NCI-H1105 (cell line): ENCODE measurements around the gene MARCHF11.

Source experiments
- DNase-seq: peaks from one replicate; lab custom pipeline; 2025; lab: John Stamatoyannopoulos, UW

MARCHF11 gene

GRCh38 chr5:16051246-16051755, 128.3 kb downstream of the MARCHF11 start:
- DNase-seq, result no peak

DNA sequence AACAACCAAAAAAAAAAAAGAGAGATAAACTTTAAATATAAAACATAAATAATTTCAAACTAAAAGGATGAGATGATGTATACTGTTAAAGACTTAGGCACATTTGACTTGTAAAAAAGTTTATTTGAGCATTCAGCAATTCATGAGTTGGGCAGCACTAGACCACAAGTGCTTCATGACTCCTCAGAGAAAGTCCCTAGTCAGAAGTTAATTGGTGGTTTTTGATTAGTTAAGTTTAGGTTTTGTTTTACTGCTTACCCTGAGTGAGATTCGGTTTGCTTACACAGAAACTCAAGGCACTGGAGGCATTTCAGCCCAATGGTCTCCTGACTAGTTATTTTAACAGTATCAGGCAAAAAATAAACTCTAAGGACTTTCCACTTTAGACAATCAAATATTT, 129.2 kb downstream of the MARCHF11 start:
- DNase-seq, result no peak

DNA sequence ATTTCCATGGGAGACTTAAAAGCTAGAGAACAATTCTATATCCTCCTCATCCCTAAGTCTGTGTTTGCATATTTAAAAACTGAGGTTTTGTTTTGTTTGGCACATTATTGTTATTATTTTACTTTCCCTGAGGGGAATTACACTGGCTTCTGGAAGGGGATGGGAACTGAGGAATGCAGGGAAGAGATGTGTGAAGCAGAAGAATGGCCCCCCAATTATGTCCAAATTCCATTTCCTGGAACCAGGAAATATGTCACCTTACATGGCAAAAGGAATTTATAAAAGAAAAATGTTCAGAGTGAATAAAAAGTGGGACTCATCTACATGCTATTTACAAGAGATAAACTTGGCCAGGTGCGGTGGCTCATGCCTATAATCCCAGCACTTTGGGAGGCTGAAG, 129.8 kb downstream of the MARCHF11 start:
- DNase-seq, result no peak

DNA sequence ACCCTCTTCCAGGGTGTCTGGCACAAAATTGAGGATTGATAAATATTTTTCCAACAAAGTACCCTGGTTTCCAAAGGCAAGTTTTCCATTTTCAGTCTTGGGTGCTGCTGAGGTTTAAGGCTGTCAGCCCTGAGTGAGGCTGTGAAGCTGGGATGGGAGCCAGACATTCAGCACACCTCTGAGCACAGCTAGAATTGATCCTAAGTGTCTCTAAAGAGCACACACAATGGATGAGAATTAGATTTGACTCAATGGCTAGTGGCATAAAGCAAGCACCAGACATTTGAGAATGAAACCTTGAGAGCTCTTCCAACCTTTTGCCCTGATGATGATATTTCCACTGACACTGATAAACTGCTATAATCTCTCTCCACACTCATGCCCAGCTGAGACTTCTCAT, 131.5 kb downstream of the MARCHF11 start:
- no peak for DNase-seq

DNA sequence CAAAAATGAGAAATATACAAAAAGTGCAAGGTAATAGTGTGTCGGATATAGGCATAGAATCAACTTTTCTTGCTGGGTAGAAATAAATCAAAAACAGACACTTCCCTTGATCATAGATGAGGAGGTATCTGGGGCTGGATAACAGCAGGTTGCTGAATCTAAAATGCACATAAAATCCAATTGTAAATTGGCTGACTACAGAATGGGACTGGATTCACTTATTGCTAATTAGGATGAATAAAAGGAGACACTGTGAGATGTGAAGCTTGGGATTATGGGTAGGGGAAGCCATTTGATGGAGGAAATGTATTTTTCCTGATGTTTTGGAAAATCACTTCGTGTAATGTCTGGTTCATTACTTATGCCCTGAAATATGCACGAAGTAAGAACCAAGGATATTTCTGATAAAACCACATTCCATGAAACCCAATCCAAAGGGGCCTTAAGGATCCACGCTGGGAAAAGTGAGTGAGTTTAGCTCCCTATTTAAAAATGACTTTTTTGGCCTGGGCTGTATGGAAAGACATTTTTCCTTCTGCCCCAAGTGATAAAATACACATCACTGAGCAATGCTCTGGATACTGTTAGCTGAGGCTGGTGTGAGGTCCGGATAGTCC, 136.1 kb downstream of the MARCHF11 start:
- no peak for DNase-seq

DNA sequence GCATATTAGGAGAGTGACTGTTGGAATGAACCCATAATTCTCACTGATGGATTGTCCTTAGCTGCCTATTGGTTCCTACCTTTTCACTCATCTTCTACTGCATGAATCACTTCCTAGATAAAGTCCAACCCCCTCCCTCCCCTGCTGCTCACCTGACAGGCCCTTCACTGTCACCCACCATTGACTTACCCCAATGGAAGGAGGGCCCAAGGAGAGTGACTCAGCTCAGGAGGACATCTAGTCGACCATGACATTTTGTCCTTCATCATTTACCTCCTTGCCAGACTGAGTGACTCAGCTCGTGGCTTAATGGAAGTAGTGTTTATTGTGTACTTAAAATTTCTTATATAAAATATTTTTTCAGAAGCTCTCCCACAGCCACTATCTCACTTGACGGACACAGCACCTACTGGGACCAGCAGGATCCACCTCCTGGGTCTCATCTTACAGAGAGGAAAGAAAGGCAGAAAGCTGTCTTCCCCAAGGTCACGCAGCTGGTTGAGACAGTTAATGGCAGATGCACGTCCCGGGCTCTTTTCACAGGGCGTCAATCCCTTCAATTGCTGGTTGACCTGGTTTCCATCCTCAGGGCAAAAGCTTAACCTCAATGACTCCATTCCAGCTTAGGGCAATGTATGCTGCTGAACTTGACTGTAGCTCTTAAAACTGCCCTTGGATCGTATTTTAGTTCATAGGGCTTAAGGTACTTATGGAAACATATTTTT, 142.3 kb downstream of the MARCHF11 start:
- no peak for DNase-seq

DNA sequence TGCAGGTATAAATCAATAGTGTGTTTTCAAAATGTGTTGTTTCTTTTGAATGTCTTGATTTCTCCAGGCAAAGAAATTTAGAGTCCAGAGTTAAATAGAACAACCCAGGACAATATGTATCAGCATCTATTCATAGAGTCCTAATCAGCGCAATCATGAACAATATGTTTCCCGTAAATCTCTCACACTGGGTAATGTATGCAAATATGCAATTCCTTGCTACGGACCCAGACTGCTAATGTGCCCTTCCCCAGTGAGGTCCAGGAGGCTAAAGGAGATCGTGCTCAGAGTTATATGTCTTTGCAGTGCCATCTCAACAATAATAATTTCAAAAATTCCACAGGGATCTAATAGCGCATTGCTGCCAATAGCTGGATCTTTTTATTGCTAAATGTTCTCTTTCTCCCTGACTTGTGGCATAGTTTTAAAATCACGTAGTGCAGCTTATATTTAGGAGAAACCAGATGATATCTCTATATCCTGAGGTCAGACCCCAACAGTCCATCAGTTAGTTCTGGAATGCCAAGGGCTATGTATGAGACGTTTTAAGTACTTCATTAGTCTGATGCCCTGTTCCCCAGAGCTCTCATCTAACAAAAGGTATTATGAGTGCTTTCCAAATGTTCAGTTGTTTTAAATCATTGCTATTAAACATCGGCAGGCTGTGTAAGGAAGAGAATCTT, 145.1 kb downstream of the MARCHF11 start:
- DNase-seq, result no peak

- DNase-seq, result no peak
These were observed 146.2 kb downstream of the MARCHF11 start for GRCh38 chr5:16033187-16033925.

- DNase-seq, result no peak
These were observed 150.9 kb downstream of the MARCHF11 start for GRCh38 chr5:16028708-16029107.

- no peak for DNase-seq
These were observed 153.9 kb downstream of the MARCHF11 start for GRCh38 chr5:16025681-16026080.

DNA sequence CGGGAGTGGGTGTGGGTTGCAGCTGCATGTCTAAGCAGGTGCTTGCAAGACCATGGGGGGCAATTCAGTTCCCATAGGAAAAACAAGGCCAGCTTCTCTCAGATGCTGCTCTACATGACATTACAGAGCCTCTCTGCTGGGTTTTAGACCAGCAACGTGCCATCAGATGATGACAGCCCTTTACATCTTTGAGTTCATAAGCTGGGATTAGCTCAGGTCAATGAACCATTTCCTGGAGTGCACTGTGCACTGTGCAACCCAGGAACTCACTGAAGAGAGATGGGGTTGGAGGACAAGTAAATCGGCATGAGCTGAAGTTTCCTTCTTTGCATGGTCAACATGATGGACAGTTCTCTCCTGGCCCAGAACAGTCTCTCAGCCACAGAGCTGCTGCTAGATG, 160.6 kb downstream of the MARCHF11 start:
- DNase-seq, result no peak

DNA sequence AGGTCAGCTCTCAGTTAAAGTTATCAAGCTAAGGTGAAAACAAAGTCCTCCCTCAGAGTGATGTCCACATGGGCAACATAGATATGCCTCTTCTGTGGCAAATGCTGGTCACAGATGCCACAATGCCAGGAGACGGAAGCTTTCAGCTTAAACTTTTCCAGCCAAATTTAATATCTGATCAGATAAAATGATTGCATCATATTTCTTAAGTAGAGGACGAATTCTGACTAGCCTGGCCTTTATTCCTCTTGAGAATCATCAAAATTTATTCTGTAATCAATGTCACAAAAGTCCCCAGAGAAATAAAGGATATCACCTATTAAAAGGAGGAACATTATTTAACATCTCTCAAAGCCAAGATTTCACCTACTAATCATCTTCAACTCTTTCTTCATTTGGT, 161.9 kb downstream of the MARCHF11 start:
- no peak for DNase-seq
